Stimulated activated CD4-positive, alpha-beta T cell treated with anti-CD3 and anti-CD28 coated beads, TNF-alpha, amount 100 ng/mL, for 24 hours (primary cell): Measurements from ENCODE around the gene LILRA2.
"Not testable (repeated sequence)": the region's sequence is repeated elsewhere in the genome, so short reads cannot be mapped to it uniquely, and the experiment has no call there.

Experiments used
- DNase-seq, 3 experiments: peaks; one replicate each; pipeline ENCODE4 v3.0.0-alpha.2; 2020; ENCODE audit warnings: low read depth in 3 of 3

The LILRA2 gene

GRCh38 chr19:54571715-54572615, 1.6 kb upstream of the LILRA2 start:
- DNase-seq: not testable (repeated sequence)

GRCh38 chr19:54572696-54573311, 786 bp upstream of the LILRA2 start:
- no peak for DNase-seq

- DNase-seq: no peak
Measured at GRCh38 chr19:54574051-54574450, 461 bp downstream of the LILRA2 start.

- no peak for DNase-seq
Measured at GRCh38 chr19:54574527-54575056, 1.0 kb downstream of the LILRA2 start.

GRCh38 chr19:54575205-54575604, 1.6 kb downstream of the LILRA2 start:
- DNase-seq: not testable (repeated sequence)

GRCh38 chr19:54576411-54576976, 2.9 kb downstream of the LILRA2 start:
- no peak for DNase-seq

- no peak for DNase-seq
Measured at GRCh38 chr19:54577334-54577733, 3.7 kb downstream of the LILRA2 start.

GRCh38 chr19:54578268-54578667, 4.7 kb downstream of the LILRA2 start:
- DNase-seq: not testable (repeated sequence)

GRCh38 chr19:54586397-54586796, 12.8 kb downstream of the LILRA2 start:
- no peak for DNase-seq

GRCh38 chr19:54587026-54587425, 13.4 kb downstream of the LILRA2 start:
- no peak for DNase-seq

GRCh38 chr19:54593445-54593844, 19.9 kb downstream of the LILRA2 start, which contains the start of gene LILRA1:
TSS of gene LILRA1 (plus strand) at chr19:54593632. CDS start at chr19:54594245, 613 bp downstream.
- not testable (repeated sequence) for DNase-seq

GRCh38 chr19:54593931-54594626, 20.5 kb downstream of the LILRA2 start:
- DNase-seq: not testable (repeated sequence)

GRCh38 chr19:54594737-54595136, 21.1 kb downstream of the LILRA2 start:
- no peak for DNase-seq

GRCh38 chr19:54595680-54596436, 22.3 kb downstream of the LILRA2 start:
- DNase-seq: not testable (repeated sequence)

- DNase-seq: no peak
Measured at GRCh38 chr19:54600212-54600611, 26.6 kb downstream of the LILRA2 start.

GRCh38 chr19:54606230-54606629, 32.6 kb downstream of the LILRA2 start:
- no peak for DNase-seq

- no peak for DNase-seq
Measured at GRCh38 chr19:54606891-54607784, 33.5 kb downstream of the LILRA2 start.

GRCh38 chr19:54607785-54608150, 34.2 kb downstream of the LILRA2 start:
- no peak for DNase-seq

GRCh38 chr19:54608205-54608604, 34.6 kb downstream of the LILRA2 start:
- no peak for DNase-seq

GRCh38 chr19:54608792-54609191, 35.2 kb downstream of the LILRA2 start:
- no peak for DNase-seq
